ENCODE data around the gene NRG3. TPM values are rescaled to one million over a fixed set of nuclear protein-coding genes. Genes with fewer than 3 reads are reported as not detected.
"Not testable (repeated sequence)": the region's sequence is repeated elsewhere in the genome, so short reads cannot be mapped to it uniquely, and the experiment has no call there.

NRG3 gene
- total and polyA plus RNA-seq, 3 donors from 2014 or later, result 2.7 to 3.9 (median 2.7) TPM

- intact Hi-C loops (cut with DNase I; ENCODE audit: low total_unique reads), result no loop called here
- 93 to 100% methylated on average over 5 of the region's 5 CpGs for WGBS, 2 donors
These were observed 1078.3 kb downstream of the NRG3 start for GRCh38 chr10:82953331-82953730.

GRCh38 chr10:82953909-82954308, 1078.9 kb downstream of the NRG3 start:
- no peaks in the 10 kb centered on the region for H3K9me3 ChIP-seq
- 80% methylated on average over 4 of the region's 4 CpGs for WGBS, 2 donors
- no peak overlapping the region for H3K27ac ChIP-seq
- TF ChIP-seq CTCF (IDR thresholded peaks at IDR 0.05) (no peak), POLR2A (IDR thresholded peaks at IDR 0.05) (no peak)
- intact Hi-C loops (cut with DNase I; ENCODE audit: low total_unique reads), result no loop called here
- no peak for DNase-seq
- no peaks in the 10 kb centered on the region for H3K36me3 ChIP-seq (ENCODE audit: low read depth, missing control alignments)
- no peaks in the 10 kb centered on the region for H3K4me1 ChIP-seq
- no peak overlapping the region for H3K4me3 ChIP-seq
- no peaks in the 10 kb centered on the region for H3K27me3 ChIP-seq

More at GRCh38 chr10:82953331-82953730, 1078.3 kb downstream of the NRG3 start:
- no peaks in the 10 kb centered on the region for H3K4me1 ChIP-seq
- no peak for TF ChIP-seq CTCF (IDR thresholded peaks at IDR 0.05)
- no peak for TF ChIP-seq POLR2A (IDR thresholded peaks at IDR 0.05)
- no peak overlapping the region for H3K4me3 ChIP-seq
- H3K27ac ChIP-seq, result no peak overlapping the region
- no peak for DNase-seq
- no peaks in the 10 kb centered on the region for H3K27me3 ChIP-seq
- no peaks in the 10 kb centered on the region for H3K9me3 ChIP-seq
- H3K36me3 ChIP-seq (ENCODE audit: low read depth, missing control alignments), result no peaks in the 10 kb centered on the region

- H3K4me3 ChIP-seq; DNase-seq; H3K36me3 ChIP-seq (ENCODE audit: low read depth, missing control alignments); intact Hi-C loops (cut with DNase I; ENCODE audit: low total_unique reads); H3K27ac ChIP-seq; H3K27me3 ChIP-seq; H3K9me3 ChIP-seq; H3K4me1 ChIP-seq: not testable (repeated sequence)
- 84 to 91% methylated on average over 7 of the region's 7 CpGs for WGBS, 2 donors
These were observed 1085.5 kb downstream of the NRG3 start for GRCh38 chr10:82960421-82961060.

- 72 to 83% methylated on average over 1 of the region's 1 CpG for WGBS, 2 donors
- intact Hi-C loops (cut with DNase I; ENCODE audit: low total_unique reads), result no loop called here
These were observed 1086.9 kb downstream of the NRG3 start for GRCh38 chr10:82961864-82962263.

GRCh38 chr10:82966130-82966529, 1091.1 kb downstream of the NRG3 start:
- intact Hi-C loops (cut with DNase I; ENCODE audit: low total_unique reads), result no loop called here
- Histone ChIP-seq H3K27me3 (no peaks in the 10 kb centered on the region), H3K4me3 (no peak overlapping the region), H3K4me1 (no peaks in the 10 kb centered on the region), H3K36me3 (ENCODE audit: low read depth, missing control alignments) (no peaks in the 10 kb centered on the region), H3K27ac (no peak overlapping the region), H3K9me3 (no peaks in the 10 kb centered on the region)
- TF ChIP-seq POLR2A (IDR thresholded peaks at IDR 0.05) (no peak), CTCF (IDR thresholded peaks at IDR 0.05) (no peak)
- DNase-seq, result no peak
- WGBS, 2 donors, result 98% methylated on average over 2 of the region's 2 CpGs

More at GRCh38 chr10:82961864-82962263, 1086.9 kb downstream of the NRG3 start:
- Histone ChIP-seq H3K36me3 (ENCODE audit: low read depth, missing control alignments) (no peaks in the 10 kb centered on the region), H3K4me1 (no peaks in the 10 kb centered on the region), H3K27me3 (no peaks in the 10 kb centered on the region), H3K4me3 (no peak overlapping the region), H3K27ac (no peak overlapping the region), H3K9me3 (no peaks in the 10 kb centered on the region)
- TF ChIP-seq POLR2A (IDR thresholded peaks at IDR 0.05), result no peak
- TF ChIP-seq CTCF (IDR thresholded peaks at IDR 0.05), result no peak
- DNase-seq, result no peak

Data from testis (tissue), 3 donors.